ENCODE data around the gene TMX1. TPM values are rescaled to one million over a fixed set of nuclear protein-coding genes. Genes with fewer than 3 reads are reported as not detected.

TMX1 gene, protein sequence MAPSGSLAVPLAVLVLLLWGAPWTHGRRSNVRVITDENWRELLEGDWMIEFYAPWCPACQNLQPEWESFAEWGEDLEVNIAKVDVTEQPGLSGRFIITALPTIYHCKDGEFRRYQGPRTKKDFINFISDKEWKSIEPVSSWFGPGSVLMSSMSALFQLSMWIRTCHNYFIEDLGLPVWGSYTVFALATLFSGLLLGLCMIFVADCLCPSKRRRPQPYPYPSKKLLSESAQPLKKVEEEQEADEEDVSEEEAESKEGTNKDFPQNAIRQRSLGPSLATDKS
- total RNA-seq: 51.1 and 51.3 TPM in 2 replicates

GRCh38 chr14:51239813-51240803 lies at the start of gene TMX1:
Gene TMX1 (plus strand): TSS chr14:51240247. CDS start chr14:51240293, 46 bp downstream.
- intact Hi-C loops (cut with micrococcal nuclease): loop anchor here (1.0 to 10.0 kb wide), 8 partner anchors 20 to 1313 kb away; partner anchors contain the start of genes FRMD6, GNG2, GPR137C and NIN
- Mint-ChIP-seq H3K27me3 (ENCODE audit: insufficient read depth) (no peaks in the 10 kb centered on the region), H3K4me1 (ENCODE audit: low read depth) (peaks cover 12% of the 10 kb centered on the region), H3K27ac (no peak within 1 kb of the TSS), H3K9me3 (no peaks in the 10 kb centered on the region), H3K4me3 (no peak within 1 kb of the TSS), H3K36me3 (ENCODE audit: low read depth) (peaks cover 3% of the 10 kb centered on the region)
- peak; percentile 87 for DNase-seq (ENCODE audit: low spot score)

- no peak overlapping the region for H3K4me3 Mint-ChIP-seq
- no peak for DNase-seq (ENCODE audit: low spot score)
- intact Hi-C loops (cut with micrococcal nuclease): no loop called here
Observed at GRCh38 chr14:51201890-51202289, 38.2 kb upstream of the TMX1 start.

GRCh38 chr14:51202914-51203665 lies 37.0 kb upstream of the TMX1 start:
- intact Hi-C loops (cut with micrococcal nuclease): no loop called here
- no peaks in the 10 kb centered on the region for H3K9me3 Mint-ChIP-seq
- H3K27me3 Mint-ChIP-seq (ENCODE audit: insufficient read depth): peaks cover 14% of the 10 kb centered on the region
- no peaks in the 10 kb centered on the region for H3K4me1 Mint-ChIP-seq (ENCODE audit: low read depth)
- no peak overlapping the region for H3K4me3 Mint-ChIP-seq
- H3K27ac Mint-ChIP-seq: no peak overlapping the region
- no peak for DNase-seq (ENCODE audit: low spot score)
- H3K36me3 Mint-ChIP-seq (ENCODE audit: low read depth): no peaks in the 10 kb centered on the region

More at GRCh38 chr14:51201890-51202289, 38.2 kb upstream of the TMX1 start:
- no peaks in the 10 kb centered on the region for H3K36me3 Mint-ChIP-seq (ENCODE audit: low read depth)
- peaks cover 9% of the 10 kb centered on the region for H3K27me3 Mint-ChIP-seq (ENCODE audit: insufficient read depth)
- H3K27ac Mint-ChIP-seq: no peak overlapping the region
- H3K9me3 Mint-ChIP-seq: no peaks in the 10 kb centered on the region
- H3K4me1 Mint-ChIP-seq (ENCODE audit: low read depth): no peaks in the 10 kb centered on the region

DNA sequence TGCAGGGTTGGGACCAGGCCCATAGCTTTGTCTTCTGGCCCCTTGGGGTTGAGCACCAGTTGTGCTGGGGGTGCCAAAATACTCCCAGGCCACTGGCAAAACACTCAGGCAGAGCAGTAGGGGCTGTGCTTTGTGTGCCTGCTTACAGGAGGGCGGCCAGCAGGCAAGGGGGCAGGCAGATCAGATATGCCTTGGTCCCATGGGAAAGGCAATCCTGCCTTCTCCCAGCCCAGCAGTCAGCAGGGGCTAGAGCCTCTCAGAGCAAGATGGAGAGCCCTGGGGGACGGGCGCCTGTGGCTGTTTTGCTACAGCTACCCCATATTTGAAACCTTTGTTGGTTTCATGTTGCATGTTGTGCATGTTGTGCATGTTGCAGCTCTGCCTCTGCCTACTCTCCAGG lies 36.2 kb upstream of the TMX1 start:
- H3K27me3 Mint-ChIP-seq (ENCODE audit: insufficient read depth): peaks cover 13% of the 10 kb centered on the region
- no peaks in the 10 kb centered on the region for H3K9me3 Mint-ChIP-seq
- H3K4me3 Mint-ChIP-seq: no peak overlapping the region
- no peak for DNase-seq (ENCODE audit: low spot score)
- H3K27ac Mint-ChIP-seq: no peak overlapping the region
- intact Hi-C loops (cut with micrococcal nuclease): no loop called here
- H3K36me3 Mint-ChIP-seq (ENCODE audit: low read depth): no peaks in the 10 kb centered on the region
- H3K4me1 Mint-ChIP-seq (ENCODE audit: low read depth): no peaks in the 10 kb centered on the region

GRCh38 chr14:51205486-51205885 lies 34.6 kb upstream of the TMX1 start:
- no peak overlapping the region for H3K4me3 Mint-ChIP-seq
- H3K27ac Mint-ChIP-seq: no peak overlapping the region
- intact Hi-C loops (cut with micrococcal nuclease): no loop called here
- no peaks in the 10 kb centered on the region for H3K36me3 Mint-ChIP-seq (ENCODE audit: low read depth)
- DNase-seq (ENCODE audit: low spot score): no peak
- H3K9me3 Mint-ChIP-seq: no peaks in the 10 kb centered on the region
- H3K27me3 Mint-ChIP-seq (ENCODE audit: insufficient read depth): peaks cover 13% of the 10 kb centered on the region
- no peaks in the 10 kb centered on the region for H3K4me1 Mint-ChIP-seq (ENCODE audit: low read depth)

- no peaks in the 10 kb centered on the region for H3K9me3 Mint-ChIP-seq
- no peak overlapping the region for H3K4me3 Mint-ChIP-seq
- intact Hi-C loops (cut with micrococcal nuclease): no loop called here
- H3K27ac Mint-ChIP-seq: no peak overlapping the region
- no peak for DNase-seq (ENCODE audit: low spot score)
- no peaks in the 10 kb centered on the region for H3K36me3 Mint-ChIP-seq (ENCODE audit: low read depth)
- no peaks in the 10 kb centered on the region for H3K4me1 Mint-ChIP-seq (ENCODE audit: low read depth)
- H3K27me3 Mint-ChIP-seq (ENCODE audit: insufficient read depth): peaks cover 10% of the 10 kb centered on the region
Observed at GRCh38 chr14:51206462-51206861, 33.6 kb upstream of the TMX1 start.

DNA sequence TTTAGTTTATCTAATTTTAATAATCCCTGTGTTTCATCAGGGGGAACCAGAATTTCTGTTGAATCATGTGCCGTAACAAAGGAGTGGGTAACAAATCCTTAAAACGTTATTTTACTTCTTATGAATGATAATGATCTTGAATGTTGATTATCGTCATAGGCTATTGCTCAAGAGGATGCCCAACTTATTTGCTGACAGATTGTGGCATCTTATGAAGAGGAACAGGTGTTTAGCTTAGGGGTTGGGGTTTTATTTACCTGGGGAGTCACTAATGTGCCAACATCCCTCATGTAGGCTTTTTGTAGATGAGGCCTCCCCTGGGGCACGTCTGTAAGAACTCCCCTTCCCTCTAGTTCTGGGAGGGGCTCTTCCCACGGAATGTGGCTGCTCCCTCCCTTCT lies 32.4 kb upstream of the TMX1 start:
- H3K27me3 Mint-ChIP-seq (ENCODE audit: insufficient read depth): peaks cover 9% of the 10 kb centered on the region
- intact Hi-C loops (cut with micrococcal nuclease): no loop called here

GRCh38 chr14:51208982-51209381 lies 31.1 kb upstream of the TMX1 start:
- Mint-ChIP-seq H3K36me3 (ENCODE audit: low read depth) (no peaks in the 10 kb centered on the region), H3K4me1 (ENCODE audit: low read depth) (no peaks in the 10 kb centered on the region), H3K9me3 (no peaks in the 10 kb centered on the region), H3K27ac (no peak overlapping the region), H3K4me3 (no peak overlapping the region), H3K27me3 (ENCODE audit: insufficient read depth) (peaks cover 9% of the 10 kb centered on the region)
- intact Hi-C loops (cut with micrococcal nuclease): no loop called here
- no peak for DNase-seq (ENCODE audit: low spot score)

More for the DNA sequence above, 32.4 kb upstream of the TMX1 start:
- DNase-seq (ENCODE audit: low spot score): no peak
- H3K4me1 Mint-ChIP-seq (ENCODE audit: low read depth): no peaks in the 10 kb centered on the region
- no peak overlapping the region for H3K27ac Mint-ChIP-seq
- H3K4me3 Mint-ChIP-seq: no peak overlapping the region
- H3K36me3 Mint-ChIP-seq (ENCODE audit: low read depth): no peaks in the 10 kb centered on the region
- H3K9me3 Mint-ChIP-seq: no peaks in the 10 kb centered on the region

DNA sequence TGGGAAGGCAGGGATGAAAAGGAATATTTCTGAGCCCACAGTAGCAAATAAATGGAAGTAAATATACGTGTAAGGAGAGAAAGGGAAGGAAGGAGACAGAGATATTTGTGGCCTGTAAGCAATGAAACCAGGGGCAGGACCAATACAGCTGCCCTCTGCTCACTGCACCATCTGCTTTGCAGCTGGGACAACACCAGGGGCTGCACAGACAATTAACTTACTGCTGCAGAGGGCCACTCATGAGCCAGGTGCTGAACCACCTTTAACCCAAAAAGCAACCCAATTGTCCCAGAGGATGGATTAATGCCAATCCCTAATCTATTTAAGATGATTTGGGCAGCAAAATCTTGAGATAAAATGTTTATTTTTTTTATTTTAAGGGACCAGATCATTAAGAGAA lies 30.6 kb upstream of the TMX1 start:
- Mint-ChIP-seq H3K9me3 (no peaks in the 10 kb centered on the region), H3K4me1 (ENCODE audit: low read depth) (no peaks in the 10 kb centered on the region), H3K4me3 (no peak overlapping the region), H3K27ac (no peak overlapping the region), H3K27me3 (ENCODE audit: insufficient read depth) (peaks cover 9% of the 10 kb centered on the region), H3K36me3 (ENCODE audit: low read depth) (no peaks in the 10 kb centered on the region)
- intact Hi-C loops (cut with micrococcal nuclease): no loop called here
- no peak for DNase-seq (ENCODE audit: low spot score)

GRCh38 chr14:51210594-51210993 lies 29.5 kb upstream of the TMX1 start:
- no peaks in the 10 kb centered on the region for H3K36me3 Mint-ChIP-seq (ENCODE audit: low read depth)
- intact Hi-C loops (cut with micrococcal nuclease): no loop called here
- no peaks in the 10 kb centered on the region for H3K9me3 Mint-ChIP-seq
- H3K27ac Mint-ChIP-seq: no peak overlapping the region
- no peak for DNase-seq (ENCODE audit: low spot score)
- H3K4me3 Mint-ChIP-seq: no peak overlapping the region
- H3K4me1 Mint-ChIP-seq (ENCODE audit: low read depth): no peaks in the 10 kb centered on the region
- peaks cover 6% of the 10 kb centered on the region for H3K27me3 Mint-ChIP-seq (ENCODE audit: insufficient read depth)

- no peaks in the 10 kb centered on the region for H3K36me3 Mint-ChIP-seq (ENCODE audit: low read depth)
- H3K27ac Mint-ChIP-seq: no peak overlapping the region
- intact Hi-C loops (cut with micrococcal nuclease): no loop called here
- DNase-seq (ENCODE audit: low spot score): no peak
- H3K27me3 Mint-ChIP-seq (ENCODE audit: insufficient read depth): peaks cover 6% of the 10 kb centered on the region
- H3K9me3 Mint-ChIP-seq: no peaks in the 10 kb centered on the region
- H3K4me3 Mint-ChIP-seq: no peak overlapping the region
- H3K4me1 Mint-ChIP-seq (ENCODE audit: low read depth): no peaks in the 10 kb centered on the region
Observed at GRCh38 chr14:51211149-51211548, 28.9 kb upstream of the TMX1 start.

- intact Hi-C loops (cut with micrococcal nuclease): loop anchor here (5.0 kb wide), 1 partner anchor 124 kb away; no protein-coding TSS in a partner anchor
- H3K4me1 Mint-ChIP-seq (ENCODE audit: low read depth): no peaks in the 10 kb centered on the region
- no peaks in the 10 kb centered on the region for H3K36me3 Mint-ChIP-seq (ENCODE audit: low read depth)
- no peak overlapping the region for H3K27ac Mint-ChIP-seq
- DNase-seq (ENCODE audit: low spot score): no peak
- no peaks in the 10 kb centered on the region for H3K27me3 Mint-ChIP-seq (ENCODE audit: insufficient read depth)
- H3K9me3 Mint-ChIP-seq: peaks cover 2% of the 10 kb centered on the region
- H3K4me3 Mint-ChIP-seq: no peak overlapping the region
Observed at GRCh38 chr14:51216602-51217001, 23.4 kb upstream of the TMX1 start.

Measured in activated T-helper 1 cell treated with anti-CD3 and anti-CD28 coated beads, Interleukin-12 subunit alpha, Interleukin-12 subunit beta, Interleukin-2, Interleukin-4 antibody, amounts not matched to agents 30 ng/mL and 10 ng/mL and 1 ng/mL, durations not matched to agents 14 hours and 24 hours and 36 hours (primary cell).